ENCODE results near the gene CABP4. TPM values are rescaled to one million over a fixed set of nuclear protein-coding genes. Genes with fewer than 3 reads are reported as not detected.
"Not testable (repeated sequence)": the region's sequence is repeated elsewhere in the genome, so short reads cannot be mapped to it uniquely, and the experiment has no call there.

CABP4 gene
- total RNA-seq, 1 experiment from 2014 or later = 0.18 TPM

DNA sequence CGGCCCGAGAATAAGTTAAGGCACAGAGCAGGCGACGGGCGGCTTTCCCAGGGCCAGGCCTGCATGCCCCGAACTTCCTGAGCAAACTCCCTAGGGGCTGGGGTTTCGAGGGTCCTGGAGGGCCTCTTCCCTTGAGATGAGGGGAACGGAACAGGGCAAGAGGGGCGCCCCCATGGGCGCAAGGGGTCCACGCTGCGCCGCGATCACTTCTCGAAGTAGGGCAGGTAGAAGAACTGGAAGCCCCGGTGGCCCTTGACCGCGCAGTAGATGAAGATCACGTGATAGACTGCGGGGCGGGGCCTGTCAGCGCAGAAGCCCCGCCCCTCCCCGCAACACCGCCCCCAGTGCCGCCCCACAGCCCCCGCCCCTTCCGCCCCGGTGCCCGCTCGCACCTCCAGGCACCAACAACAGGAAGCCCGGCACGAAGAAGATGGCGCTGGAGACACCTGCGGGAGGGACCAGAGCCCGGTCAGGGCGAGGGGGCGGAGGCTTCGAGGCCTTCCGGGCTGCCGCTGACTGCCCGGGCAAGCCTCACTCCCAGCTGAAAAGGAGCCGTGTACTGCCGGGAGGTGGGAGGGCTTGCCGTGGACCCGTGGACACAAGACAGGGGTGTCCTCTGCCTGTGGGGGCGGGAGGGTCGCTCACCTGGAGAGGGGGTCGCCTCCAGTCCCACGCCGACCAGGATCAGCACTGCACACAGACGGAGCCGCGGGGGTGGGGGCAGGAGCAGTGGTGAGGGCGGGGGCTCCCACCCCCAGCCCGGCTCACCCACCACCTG is 9.4 kb downstream of the CABP4 start:
- peak; percentile 44 for DNase-seq (ENCODE audit: low read depth, low spot score)
- in situ Hi-C loops (cut with HindIII; ENCODE audit: low pct_unique_long_range_greater_than_20kb, low sequenced_read_pairs) = no loop called here

DNA sequence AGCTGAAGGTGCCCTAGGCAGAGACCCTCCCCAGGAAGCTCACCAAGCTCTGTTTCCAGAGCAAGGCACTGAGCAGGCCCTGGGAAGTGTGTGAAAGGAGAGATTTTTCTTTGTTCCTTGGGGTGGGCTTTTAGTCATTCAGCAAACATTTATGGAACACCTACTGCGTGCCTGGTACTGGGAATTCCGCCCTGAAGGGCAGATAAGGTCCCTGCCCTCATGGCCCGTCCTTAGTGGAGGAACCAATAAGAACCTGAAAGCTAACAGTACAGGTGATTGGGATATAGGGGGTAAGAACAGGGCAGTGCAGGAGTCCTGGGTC is 10.0 kb downstream of the CABP4 start:
- in situ Hi-C loops (cut with HindIII; ENCODE audit: low pct_unique_long_range_greater_than_20kb, low sequenced_read_pairs) = no loop called here
- DNase-seq (ENCODE audit: low read depth, low spot score) = no peak

- in situ Hi-C loops (cut with HindIII; ENCODE audit: low pct_unique_long_range_greater_than_20kb, low sequenced_read_pairs); DNase-seq (ENCODE audit: low read depth, low spot score): not testable (repeated sequence)
Observed at GRCh38 chr11:67465530-67465929, 10.4 kb downstream of the CABP4 start.

GRCh38 chr11:67466367-67466766 is 11.2 kb downstream of the CABP4 start:
- no peak for DNase-seq (ENCODE audit: low read depth, low spot score)
- in situ Hi-C loops (cut with HindIII; ENCODE audit: low pct_unique_long_range_greater_than_20kb, low sequenced_read_pairs) = no loop called here

- in situ Hi-C loops (cut with HindIII; ENCODE audit: low pct_unique_long_range_greater_than_20kb, low sequenced_read_pairs) = no loop called here
- no peak for DNase-seq (ENCODE audit: low read depth, low spot score)
Observed at GRCh38 chr11:67466962-67467771, 12.0 kb downstream of the CABP4 start.

- in situ Hi-C loops (cut with HindIII; ENCODE audit: low pct_unique_long_range_greater_than_20kb, low sequenced_read_pairs) = no loop called here
- no peak for DNase-seq (ENCODE audit: low read depth, low spot score)
Observed at GRCh38 chr11:67468056-67468455, 12.9 kb downstream of the CABP4 start.

- DNase-seq (ENCODE audit: low read depth, low spot score) = no peak
- in situ Hi-C loops (cut with HindIII; ENCODE audit: low pct_unique_long_range_greater_than_20kb, low sequenced_read_pairs) = no loop called here
Observed at GRCh38 chr11:67468456-67468758, 13.3 kb downstream of the CABP4 start.

DNA sequence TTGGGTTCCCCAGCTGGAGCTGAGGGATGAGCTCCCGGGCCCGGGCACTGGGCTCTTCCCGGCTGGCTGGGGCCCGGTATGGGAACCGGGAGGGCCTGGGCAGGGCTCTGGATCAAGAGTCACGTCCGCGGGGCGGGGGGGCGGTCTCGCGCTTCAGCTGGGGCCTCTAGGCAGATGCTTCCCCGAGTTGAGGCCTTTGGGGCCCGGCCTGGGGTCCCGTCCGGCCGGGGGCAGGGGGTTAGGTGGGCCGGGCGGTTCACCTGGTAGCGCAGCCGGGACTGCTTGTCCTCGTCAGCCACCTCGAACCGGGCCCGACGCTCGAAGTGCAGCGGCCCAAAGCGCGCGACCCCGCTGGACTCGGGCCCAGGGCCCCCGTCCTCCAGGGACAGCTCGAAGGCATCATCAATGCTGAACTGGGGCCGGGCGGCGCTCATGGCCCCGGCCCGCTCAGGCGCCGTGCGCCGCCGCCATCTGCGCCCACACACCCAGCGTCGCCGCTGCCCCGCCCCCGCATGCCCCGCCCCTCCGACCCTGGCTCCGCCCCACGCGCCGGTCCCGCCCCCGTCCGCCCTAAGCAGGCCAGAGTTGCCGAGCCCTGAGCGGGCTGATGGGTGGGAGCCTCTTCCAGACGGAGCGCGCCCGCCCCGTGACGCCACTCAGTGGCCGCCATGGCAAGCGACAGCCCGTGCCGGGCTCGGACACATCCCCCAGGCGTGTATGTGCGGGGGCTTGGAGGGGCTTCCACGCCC is 13.8 kb downstream of the CABP4 start, which contains the start of gene TMEM134:
Gene TMEM134, minus strand, starts transcription at position 493 of the 749 bp plus-strand sequence. Its CDS starts 59 bp downstream, at position 434.
- peak; percentile 86 for DNase-seq (ENCODE audit: low read depth, low spot score)
- in situ Hi-C loops (cut with HindIII; ENCODE audit: low pct_unique_long_range_greater_than_20kb, low sequenced_read_pairs) = no loop called here

DNA sequence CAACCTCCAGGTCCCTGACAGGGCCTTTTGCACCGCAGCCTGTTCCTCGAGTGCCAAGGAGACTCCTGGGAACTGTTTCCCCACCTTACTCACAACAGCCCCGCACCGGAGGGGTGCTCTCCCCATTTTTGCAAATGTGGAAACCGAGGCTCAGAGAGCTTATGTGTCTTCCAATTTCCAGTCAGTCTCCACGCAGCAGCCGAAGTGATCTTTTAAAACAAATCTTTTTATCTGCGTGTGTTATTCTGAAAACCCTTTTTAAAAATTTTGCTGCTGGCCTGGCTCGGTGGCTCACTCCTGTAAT is 14.3 kb downstream of the CABP4 start:
- DNase-seq (ENCODE audit: low read depth, low spot score) = no peak
- in situ Hi-C loops (cut with HindIII; ENCODE audit: low pct_unique_long_range_greater_than_20kb, low sequenced_read_pairs) = no loop called here

DNA sequence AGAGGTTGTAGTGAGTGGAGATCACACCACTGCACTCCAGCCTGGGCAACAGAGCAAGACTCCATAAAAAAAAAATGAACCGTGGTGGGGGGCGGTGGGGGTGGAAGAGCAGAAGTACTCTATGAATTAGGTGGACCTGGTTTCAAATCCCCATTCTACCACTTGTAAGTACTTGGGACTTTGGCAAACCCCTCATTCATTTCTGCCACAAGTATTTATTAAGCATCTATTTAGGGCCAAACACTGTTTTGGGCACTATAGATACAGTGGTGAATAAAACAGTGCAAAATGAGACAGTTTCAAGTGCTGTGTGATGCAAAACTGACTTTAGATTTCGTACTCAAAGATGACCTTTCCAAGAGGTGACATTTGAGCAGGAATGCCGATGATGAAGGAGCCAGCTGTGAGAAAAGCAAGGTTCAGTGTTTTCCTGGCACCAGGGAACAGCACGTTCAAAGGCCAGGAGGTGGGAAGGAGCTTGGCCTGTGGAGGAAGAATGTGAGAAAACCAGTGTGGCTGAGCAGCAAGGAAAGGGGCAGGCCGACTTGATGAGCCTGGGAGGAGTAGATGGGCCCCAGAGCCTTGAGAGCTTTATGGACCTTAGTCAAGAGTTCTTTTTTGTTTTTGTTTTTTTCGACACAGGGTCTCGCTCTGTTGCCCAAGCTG is 15.3 kb downstream of the CABP4 start:
- DNase-seq (ENCODE audit: low read depth, low spot score) = peak; percentile 13
- in situ Hi-C loops (cut with HindIII; ENCODE audit: low pct_unique_long_range_greater_than_20kb, low sequenced_read_pairs) = no loop called here

- DNase-seq (ENCODE audit: low read depth, low spot score) = no peak
- in situ Hi-C loops (cut with HindIII; ENCODE audit: low pct_unique_long_range_greater_than_20kb, low sequenced_read_pairs) = no loop called here
Observed at GRCh38 chr11:67472882-67473281, 17.7 kb downstream of the CABP4 start.

DNA sequence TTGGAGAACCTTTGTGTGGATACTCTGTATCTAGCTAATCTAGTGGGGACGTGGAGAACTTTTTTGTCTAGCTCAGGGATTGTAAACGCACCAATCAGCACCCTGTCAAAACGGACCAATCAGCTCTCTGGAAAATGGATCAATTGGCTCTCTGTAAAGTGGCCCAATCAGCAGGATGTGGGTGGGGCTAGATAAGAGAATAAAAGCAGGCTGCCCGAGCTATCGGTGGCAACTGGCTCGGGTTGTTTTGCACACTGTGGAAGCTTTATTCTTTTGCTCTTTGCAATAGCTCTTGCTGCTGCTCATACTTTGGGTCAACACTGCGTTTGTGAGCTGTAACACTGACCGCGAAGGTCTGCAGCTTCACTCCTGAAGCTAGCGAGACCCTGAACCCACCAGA is 21.5 kb downstream of the CABP4 start:
- DNase-seq (ENCODE audit: low read depth, low spot score); in situ Hi-C loops (cut with HindIII; ENCODE audit: low pct_unique_long_range_greater_than_20kb, low sequenced_read_pairs): not testable (repeated sequence)

- in situ Hi-C loops (cut with HindIII; ENCODE audit: low pct_unique_long_range_greater_than_20kb, low sequenced_read_pairs); DNase-seq (ENCODE audit: low read depth, low spot score): not testable (repeated sequence)
Observed at GRCh38 chr11:67477344-67478050, 22.3 kb downstream of the CABP4 start.

DNA sequence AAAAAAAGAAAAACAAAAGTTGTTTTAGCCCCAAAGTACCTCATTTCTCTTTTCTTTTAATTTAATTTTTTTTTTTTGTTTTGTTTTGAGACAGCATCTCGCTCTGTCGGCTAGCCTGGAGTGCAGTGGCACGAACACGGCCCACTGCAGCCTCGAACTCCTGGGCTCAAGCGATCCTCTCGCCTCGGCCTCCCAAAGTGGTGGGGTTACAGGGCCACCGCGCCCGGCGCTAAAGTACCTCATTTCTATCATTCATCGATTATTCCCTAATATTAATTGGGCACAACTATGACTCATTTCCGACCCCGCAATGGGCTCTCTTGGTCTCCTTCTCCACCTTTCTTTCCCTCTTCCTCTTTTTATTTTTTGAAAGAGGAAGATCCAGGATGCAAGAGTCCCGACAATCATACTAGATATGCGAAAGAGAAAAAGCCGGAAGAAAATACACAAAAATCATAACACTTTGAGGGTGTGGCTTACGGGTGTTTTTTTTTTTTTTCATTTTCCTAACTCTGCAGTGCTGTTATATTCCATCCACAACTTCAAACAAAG is 27.2 kb downstream of the CABP4 start:
- no peak for DNase-seq (ENCODE audit: low read depth, low spot score)
- in situ Hi-C loops (cut with HindIII; ENCODE audit: low pct_unique_long_range_greater_than_20kb, low sequenced_read_pairs) = no loop called here

DNA sequence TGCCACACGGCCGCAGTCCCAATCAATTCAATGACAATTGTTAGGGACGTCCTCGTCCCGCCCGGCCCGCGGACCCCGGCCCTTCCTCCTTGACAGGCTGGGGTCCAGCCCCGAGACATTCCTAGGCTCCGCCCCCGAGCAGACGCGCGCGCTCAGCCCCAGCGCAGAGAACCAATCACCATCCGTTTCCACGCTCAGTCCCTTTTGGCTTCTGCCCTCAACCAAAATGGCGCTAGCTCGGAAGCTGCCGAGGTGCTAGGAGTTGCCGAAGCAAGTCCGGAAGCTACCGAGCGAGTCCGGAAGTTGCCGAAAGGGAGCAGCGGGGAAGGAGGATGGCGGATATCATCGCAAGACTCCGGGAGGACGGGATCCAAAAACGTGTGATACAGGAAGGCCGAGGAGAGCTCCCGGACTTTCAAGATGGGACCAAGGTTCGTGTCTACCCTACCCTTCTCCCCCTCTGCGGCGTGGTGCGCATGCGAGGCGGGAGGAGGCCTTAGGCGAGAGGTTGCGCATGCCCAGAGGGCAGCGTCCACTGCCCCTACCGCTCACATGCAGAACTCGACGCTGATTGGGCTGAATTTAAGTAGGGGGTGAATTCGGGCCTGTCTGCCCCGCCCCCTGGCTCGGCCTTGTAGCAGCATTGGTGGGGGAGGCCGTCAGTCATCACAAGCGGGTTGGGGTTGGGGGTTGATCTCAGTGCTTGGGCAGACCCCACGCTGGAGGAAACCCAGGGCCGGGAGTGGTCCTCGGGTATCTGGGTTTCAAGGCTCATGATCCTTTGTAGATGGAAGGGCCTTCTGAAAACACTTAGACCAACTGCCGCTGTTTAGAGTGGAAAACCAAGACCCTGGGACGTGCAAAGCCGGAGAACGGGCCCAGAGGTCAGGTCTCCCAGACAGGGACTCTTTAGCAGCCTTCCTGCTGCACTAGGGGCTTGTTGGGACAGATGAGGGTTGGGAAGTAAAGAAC is 28.0 kb downstream of the CABP4 start, which contains the start of gene AIP:
Gene AIP, plus strand, starts transcription at position 200 of the 972 bp plus-strand sequence. Its CDS starts 133 bp downstream, at position 333.
- DNase-seq (ENCODE audit: low read depth, low spot score) = peak; percentile 97
- in situ Hi-C loops (cut with HindIII; ENCODE audit: low pct_unique_long_range_greater_than_20kb, low sequenced_read_pairs) = no loop called here
